Measurements from ENCODE around the gene TOMM7.

DNA sequence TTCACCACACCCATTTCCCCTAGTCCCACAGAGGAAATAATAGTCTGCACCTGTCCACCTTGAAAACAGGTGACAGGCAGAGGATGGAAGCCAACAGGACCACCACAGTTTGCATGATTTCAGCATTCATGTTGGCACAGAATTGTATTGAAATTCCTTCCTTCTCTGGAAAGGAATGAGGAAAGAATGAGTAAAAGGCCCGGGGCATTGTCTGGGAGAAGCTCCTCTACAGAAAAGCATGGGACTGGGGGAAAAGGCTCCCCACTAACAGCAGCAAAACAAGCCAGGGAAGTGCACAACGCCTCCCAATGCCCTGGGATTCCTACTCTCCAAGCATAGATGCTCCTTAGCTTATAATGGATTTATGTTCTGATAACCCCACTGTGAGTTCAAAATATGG is 28.5 kb upstream of the TOMM7 start:
- TF ChIP-seq, protein P1, sequence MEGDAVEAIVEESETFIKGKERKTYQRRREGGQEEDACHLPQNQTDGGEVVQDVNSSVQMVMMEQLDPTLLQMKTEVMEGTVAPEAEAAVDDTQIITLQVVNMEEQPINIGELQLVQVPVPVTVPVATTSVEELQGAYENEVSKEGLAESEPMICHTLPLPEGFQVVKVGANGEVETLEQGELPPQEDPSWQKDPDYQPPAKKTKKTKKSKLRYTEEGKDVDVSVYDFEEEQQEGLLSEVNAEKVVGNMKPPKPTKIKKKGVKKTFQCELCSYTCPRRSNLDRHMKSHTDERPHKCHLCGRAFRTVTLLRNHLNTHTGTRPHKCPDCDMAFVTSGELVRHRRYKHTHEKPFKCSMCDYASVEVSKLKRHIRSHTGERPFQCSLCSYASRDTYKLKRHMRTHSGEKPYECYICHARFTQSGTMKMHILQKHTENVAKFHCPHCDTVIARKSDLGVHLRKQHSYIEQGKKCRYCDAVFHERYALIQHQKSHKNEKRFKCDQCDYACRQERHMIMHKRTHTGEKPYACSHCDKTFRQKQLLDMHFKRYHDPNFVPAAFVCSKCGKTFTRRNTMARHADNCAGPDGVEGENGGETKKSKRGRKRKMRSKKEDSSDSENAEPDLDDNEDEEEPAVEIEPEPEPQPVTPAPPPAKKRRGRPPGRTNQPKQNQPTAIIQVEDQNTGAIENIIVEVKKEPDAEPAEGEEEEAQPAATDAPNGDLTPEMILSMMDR (IDR thresholded peaks at IDR 0.05), result no peak
- TF ChIP-seq EP300 (IDR thresholded peaks at IDR 0.05), result no peak
